ENCODE data around the gene ARHGEF25. TPM values are rescaled to one million over a fixed set of nuclear protein-coding genes. Genes with fewer than 3 reads are reported as not detected.
"Not testable (repeated sequence)": the region's sequence is repeated elsewhere in the genome, so short reads cannot be mapped to it uniquely, and the experiment has no call there.

The ARHGEF25 gene
- 100 to 1,000 TPM in 3 of 4 donors, 10 to 100 TPM in 1; 77.7 to 133 (median 111) TPM for total RNA-seq

GRCh38 chr12:57611108-57611826 is at the start of gene ARHGEF25:
Gene ARHGEF25 (plus strand): TSS chr12:57611435. CDS start chr12:57611895, 460 bp downstream.
- intact Hi-C loops (cut with DNase I), result no loop called here
- H3K4me3 ChIP-seq, result peak within 1 kb of the TSS; percentile 67 to 93 (median 85)
- DNase-seq (ENCODE audit: extremely low spot score), result no peak
- H3K4me1 ChIP-seq, result peaks cover 47 to 96% (median 86%) of the 10 kb centered on the region in 4 donors
- H3K27ac ChIP-seq (replicated peaks in 1 of 4), result peak within 1 kb of the TSS; percentile 95 to 99 (median 96)
- TF ChIP-seq POLR2AphosphoS5 (IDR thresholded peaks at IDR 0.05) (peak; percentile 68 to 84), POLR2A (IDR thresholded peaks at IDR 0.05; ENCODE audit: low read depth) (peak; percentile 47), EP300 (IDR thresholded peaks at IDR 0.05) (no peak)
- WGBS, result 0% methylated on average over 12 of the region's 55 CpGs
- no peaks in the 10 kb centered on the region for H3K9me3 ChIP-seq
- peaks cover 0 to 17% (median 0%) of the 10 kb centered on the region in 4 donors for H3K27me3 ChIP-seq
- peaks cover 16 to 60% (median 33%) of the 10 kb centered on the region in 4 donors for H3K36me3 ChIP-seq

GRCh38 chr12:57563358-57563757 is 47.9 kb upstream of the ARHGEF25 start:
- Histone ChIP-seq H3K27me3 (peaks cover 0 to 6% (median 2%) of the 10 kb centered on the region in 4 donors), H3K27ac (replicated peaks in 1 of 4) (no peak overlapping the region), H3K4me1 (no peaks in the 10 kb centered on the region), H3K4me3 (no peak overlapping the region), H3K36me3 (peaks cover 0 to 4% (median 2%) of the 10 kb centered on the region in 4 donors), H3K9me3 (no peaks in the 10 kb centered on the region)
- WGBS, result 57% methylated on average over 4 of the region's 4 CpGs
- no peak for DNase-seq (ENCODE audit: extremely low spot score)
- intact Hi-C loops (cut with DNase I), result no loop called here
- TF ChIP-seq EP300 (IDR thresholded peaks at IDR 0.05) (no peak), CTCF (IDR thresholded peaks at IDR 0.05) (no peak), POLR2A (IDR thresholded peaks at IDR 0.05; ENCODE audit: low read depth) (no peak), POLR2AphosphoS5 (IDR thresholded peaks at IDR 0.05) (no peak)

GRCh38 chr12:57564178-57564740 is 47.0 kb upstream of the ARHGEF25 start:
- Histone ChIP-seq H3K4me3 (no peak overlapping the region), H3K4me1 (no peaks in the 10 kb centered on the region), H3K27ac (replicated peaks in 1 of 4) (no peak overlapping the region), H3K27me3 (peaks cover 0 to 8% (median 3%) of the 10 kb centered on the region in 4 donors), H3K9me3 (no peaks in the 10 kb centered on the region), H3K36me3 (peaks cover 0 to 9% (median 5%) of the 10 kb centered on the region in 4 donors)
- intact Hi-C loops (cut with DNase I), result no loop called here
- TF ChIP-seq EP300 (IDR thresholded peaks at IDR 0.05) (no peak), POLR2AphosphoS5 (IDR thresholded peaks at IDR 0.05) (no peak), POLR2A (IDR thresholded peaks at IDR 0.05; ENCODE audit: low read depth) (no peak), CTCF (IDR thresholded peaks at IDR 0.05) (no peak)
- 88% methylated on average over 7 of the region's 7 CpGs for WGBS
- no peak for DNase-seq (ENCODE audit: extremely low spot score)

GRCh38 chr12:57568838-57569237 is 42.4 kb upstream of the ARHGEF25 start:
- Histone ChIP-seq H3K27ac (replicated peaks in 1 of 4) (no peak overlapping the region), H3K9me3 (no peaks in the 10 kb centered on the region), H3K4me3 (no peak overlapping the region), H3K4me1 (no peaks in the 10 kb centered on the region), H3K27me3 (peaks cover 0 to 8% (median 3%) of the 10 kb centered on the region in 4 donors), H3K36me3 (peaks cover 0 to 27% (median 7%) of the 10 kb centered on the region in 4 donors)
- DNase-seq (ENCODE audit: extremely low spot score), result no peak
- TF ChIP-seq POLR2A (IDR thresholded peaks at IDR 0.05; ENCODE audit: low read depth), result no peak
- TF ChIP-seq POLR2AphosphoS5 (IDR thresholded peaks at IDR 0.05), result no peak
- TF ChIP-seq CTCF (IDR thresholded peaks at IDR 0.05), result no peak
- no peak for TF ChIP-seq EP300 (IDR thresholded peaks at IDR 0.05)
- WGBS, result 81% methylated on average over 6 of the region's 6 CpGs
- intact Hi-C loops (cut with DNase I), result no loop called here

- WGBS, result 87% methylated on average over 18 of the region's 18 CpGs
- peaks cover 0 to 27% (median 6%) of the 10 kb centered on the region in 4 donors for H3K36me3 ChIP-seq
- no peak overlapping the region for H3K4me3 ChIP-seq
- TF ChIP-seq EP300 (IDR thresholded peaks at IDR 0.05), result no peak
- no peak for TF ChIP-seq POLR2AphosphoS5 (IDR thresholded peaks at IDR 0.05)
- no peak for TF ChIP-seq POLR2A (IDR thresholded peaks at IDR 0.05; ENCODE audit: low read depth)
- no peak for TF ChIP-seq CTCF (IDR thresholded peaks at IDR 0.05)
- intact Hi-C loops (cut with DNase I), result no loop called here
- peaks cover 0 to 8% (median 3%) of the 10 kb centered on the region in 4 donors for H3K27me3 ChIP-seq
- no peak for DNase-seq (ENCODE audit: extremely low spot score)
- no peaks in the 10 kb centered on the region for H3K9me3 ChIP-seq
- H3K4me1 ChIP-seq, result no peaks in the 10 kb centered on the region
- H3K27ac ChIP-seq (replicated peaks in 1 of 4), result no peak overlapping the region
Observed at GRCh38 chr12:57569858-57570257, 41.4 kb upstream of the ARHGEF25 start.

- H3K4me3 ChIP-seq; DNase-seq (ENCODE audit: extremely low spot score); H3K27ac ChIP-seq (replicated peaks in 1 of 4); H3K4me1 ChIP-seq; H3K27me3 ChIP-seq; H3K9me3 ChIP-seq; intact Hi-C loops (cut with DNase I): not testable (repeated sequence)
- peaks cover 0 to 29% (median 8%) of the 10 kb centered on the region in 4 donors for H3K36me3 ChIP-seq
- 86% methylated on average over 13 of the region's 13 CpGs for WGBS
Observed at GRCh38 chr12:57570438-57570837, 40.8 kb upstream of the ARHGEF25 start.
